SJCRH30 (cell line): ENCODE measurements around the gene PIGN. TPM values are rescaled to one million over a fixed set of nuclear protein-coding genes. Genes with fewer than 3 reads are reported as not detected.
A peak's percentile ranks its signal among the peaks of the same experiment; 100 is the strongest.

ENCODE experiments used
- DNase-seq, 2 experiments: peaks; one replicate each; pipeline ENCODE4 v3.0.0-alpha.2; 2015 to 2020
- H3K27ac ChIP-seq: fragments of 250-450 bp; sonication (Bioruptor Pico); 2 replicates; pipeline ENCODE4 v1.5.1; 2020; ENCODE audit warnings: mild to moderate bottlenecking, moderate library complexity
- H3K27me3 ChIP-seq: fragments of 250-450 bp; sonication (Bioruptor Pico); 2 replicates; pipeline ENCODE4 v1.5.1; 2020; ENCODE audit warnings: mild to moderate bottlenecking, moderate library complexity
- H3K36me3 ChIP-seq: fragments of 250-450 bp; sonication (Bioruptor Pico); 2 replicates; pipeline ENCODE4 v1.5.1; 2020; ENCODE audit warnings: mild to moderate bottlenecking, moderate library complexity
- H3K4me1 ChIP-seq: fragments of 250-450 bp; sonication (Bioruptor Pico); 2 replicates; pipeline ENCODE4 v1.5.1; 2020; ENCODE audit warnings: mild to moderate bottlenecking, moderate library complexity
- H3K4me3 ChIP-seq: fragments of 250-450 bp; sonication (Bioruptor Pico); 2 replicates; pipeline ENCODE4 v1.5.1; 2020; ENCODE audit warnings: mild to moderate bottlenecking, moderate library complexity
- H3K9me3 ChIP-seq: fragments of 250-450 bp; sonication (Bioruptor Pico); replicated peaks from 2 replicates; pipeline ENCODE4 v1.5.1; 2020; ENCODE audit warnings: mild to moderate bottlenecking, moderate library complexity
- total RNA-seq: library from RNA; depleted of rRNA; stranded (reverse); fragments of >200 nt; shearing (Covaris generic); gene quantifications from 2 replicates; pipeline ENCODE4 v1.2.3, GENCODE V29; 2014

PIGN gene
- total RNA-seq, 1 experiment from 2014 or later: 22.1 TPM

- DNase-seq: no peak
- no peaks in the 10 kb centered on the region for H3K36me3 ChIP-seq
- H3K4me1 ChIP-seq: peaks cover 24% of the 10 kb centered on the region
These were observed 153.1 kb downstream of the PIGN start for GRCh38 chr18:62033756-62034155.

GRCh38 chr18:62033207-62033606 is 153.6 kb downstream of the PIGN start:
- Histone ChIP-seq H3K27me3 (no peaks in the 10 kb centered on the region), H3K4me1 (peaks cover 20% of the 10 kb centered on the region)

More at GRCh38 chr18:62033756-62034155, 153.1 kb downstream of the PIGN start:
- Histone ChIP-seq H3K27me3 (no peaks in the 10 kb centered on the region), H3K9me3 (no peaks in the 10 kb centered on the region), H3K27ac (no peak overlapping the region), H3K4me3 (no peak overlapping the region)

GRCh38 chr18:62030091-62030985 is 156.5 kb downstream of the PIGN start:
- no peaks in the 10 kb centered on the region for H3K27me3 ChIP-seq
- H3K4me1 ChIP-seq: peaks cover 17% of the 10 kb centered on the region
- H3K9me3 ChIP-seq: no peaks in the 10 kb centered on the region
- H3K36me3 ChIP-seq: no peaks in the 10 kb centered on the region
- peak; percentile 39 to 61 for DNase-seq
- H3K4me3 ChIP-seq: no peak overlapping the region
- peak overlapping the region; percentile 55 for H3K27ac ChIP-seq

More at GRCh38 chr18:62033207-62033606, 153.6 kb downstream of the PIGN start:
- no peak overlapping the region for H3K27ac ChIP-seq
- H3K4me3 ChIP-seq: no peak overlapping the region
- no peak for DNase-seq
- H3K36me3 ChIP-seq: no peaks in the 10 kb centered on the region
- H3K9me3 ChIP-seq: no peaks in the 10 kb centered on the region

- DNase-seq: no peak
- H3K4me3 ChIP-seq: no peak overlapping the region
- H3K27me3 ChIP-seq: no peaks in the 10 kb centered on the region
- no peaks in the 10 kb centered on the region for H3K9me3 ChIP-seq
- H3K4me1 ChIP-seq: peaks cover 17% of the 10 kb centered on the region
- H3K27ac ChIP-seq: no peak overlapping the region
- H3K36me3 ChIP-seq: no peaks in the 10 kb centered on the region
These were observed 158.1 kb downstream of the PIGN start for GRCh38 chr18:62028715-62029114.

- Histone ChIP-seq H3K4me3 (no peak overlapping the region), H3K4me1 (peaks cover 17% of the 10 kb centered on the region), H3K27ac (no peak overlapping the region), H3K9me3 (no peaks in the 10 kb centered on the region), H3K36me3 (no peaks in the 10 kb centered on the region), H3K27me3 (no peaks in the 10 kb centered on the region)
- DNase-seq: no peak
These were observed 158.8 kb downstream of the PIGN start for GRCh38 chr18:62027914-62028520.

- Histone ChIP-seq H3K27ac (no peak overlapping the region), H3K36me3 (no peaks in the 10 kb centered on the region), H3K9me3 (no peaks in the 10 kb centered on the region), H3K27me3 (no peaks in the 10 kb centered on the region), H3K4me3 (no peak overlapping the region), H3K4me1 (peaks cover 17% of the 10 kb centered on the region)
- no peak for DNase-seq
These were observed 160.3 kb downstream of the PIGN start for GRCh38 chr18:62026586-62026985.

- H3K36me3 ChIP-seq: no peaks in the 10 kb centered on the region
- no peaks in the 10 kb centered on the region for H3K9me3 ChIP-seq
- no peaks in the 10 kb centered on the region for H3K27me3 ChIP-seq
- peaks cover 8% of the 10 kb centered on the region; the same call in 1 of the 2 replicates for H3K4me1 ChIP-seq
- no peak overlapping the region for H3K4me3 ChIP-seq
- no peak overlapping the region for H3K27ac ChIP-seq
- no peak for DNase-seq
These were observed 161.9 kb downstream of the PIGN start for GRCh38 chr18:62024983-62025382.

- no peaks in the 10 kb centered on the region for H3K27me3 ChIP-seq
- H3K9me3 ChIP-seq: no peaks in the 10 kb centered on the region
- no peak for DNase-seq
- H3K36me3 ChIP-seq: no peaks in the 10 kb centered on the region
- no peak overlapping the region for H3K27ac ChIP-seq
- H3K4me3 ChIP-seq: no peak overlapping the region
- H3K4me1 ChIP-seq: peaks cover 7% of the 10 kb centered on the region
These were observed 163.3 kb downstream of the PIGN start for GRCh38 chr18:62023536-62023935.

GRCh38 chr18:62018759-62019041 is 168.2 kb downstream of the PIGN start:
- no peak for DNase-seq
- H3K27ac ChIP-seq: peak overlapping the region; percentile 90
- peaks cover 22% of the 10 kb centered on the region for H3K4me1 ChIP-seq
- no peak overlapping the region for H3K4me3 ChIP-seq
- H3K36me3 ChIP-seq: peaks cover 5% of the 10 kb centered on the region; the same call in 1 of the 2 replicates
- H3K9me3 ChIP-seq: no peaks in the 10 kb centered on the region; the same call in 1 of the 2 replicates
- H3K27me3 ChIP-seq: no peaks in the 10 kb centered on the region

GRCh38 chr18:62018034-62018758 is 168.7 kb downstream of the PIGN start:
- Histone ChIP-seq H3K9me3 (no peaks in the 10 kb centered on the region; the same call in 1 of the 2 replicates), H3K27me3 (no peaks in the 10 kb centered on the region), H3K27ac (peak overlapping the region; percentile 90), H3K36me3 (peaks cover 5% of the 10 kb centered on the region; the same call in 1 of the 2 replicates), H3K4me1 (peaks cover 22% of the 10 kb centered on the region), H3K4me3 (peak overlapping the region; percentile 42)
- DNase-seq: peak; percentile 87 to 93

- Histone ChIP-seq H3K27ac (peak overlapping the region; percentile 90), H3K27me3 (no peaks in the 10 kb centered on the region), H3K4me1 (peaks cover 22% of the 10 kb centered on the region), H3K36me3 (peaks cover 5% of the 10 kb centered on the region; the same call in 1 of the 2 replicates), H3K4me3 (peak overlapping the region; percentile 42), H3K9me3 (no peaks in the 10 kb centered on the region; the same call in 1 of the 2 replicates)
- DNase-seq: peak in 1 of 2 experiments; percentile 22
These were observed 169.2 kb downstream of the PIGN start for GRCh38 chr18:62017618-62018017.

GRCh38 chr18:62011416-62011815 is 175.4 kb downstream of the PIGN start:
- H3K4me1 ChIP-seq: peaks cover 4% of the 10 kb centered on the region
- DNase-seq: no peak
- H3K27me3 ChIP-seq: no peaks in the 10 kb centered on the region
- H3K4me3 ChIP-seq: no peak overlapping the region
- H3K27ac ChIP-seq: no peak overlapping the region
- H3K9me3 ChIP-seq: no peaks in the 10 kb centered on the region; the same call in 1 of the 2 replicates
- H3K36me3 ChIP-seq: peaks cover 8% of the 10 kb centered on the region

GRCh38 chr18:62009521-62009920 is 177.3 kb downstream of the PIGN start:
- no peak overlapping the region for H3K27ac ChIP-seq
- no peaks in the 10 kb centered on the region for H3K27me3 ChIP-seq
- DNase-seq: no peak
- no peaks in the 10 kb centered on the region for H3K4me1 ChIP-seq
- H3K4me3 ChIP-seq: no peak overlapping the region
- H3K36me3 ChIP-seq: peaks cover 4% of the 10 kb centered on the region; the same call in 1 of the 2 replicates
- H3K9me3 ChIP-seq: no peaks in the 10 kb centered on the region

GRCh38 chr18:62001396-62001795 is 185.5 kb downstream of the PIGN start:
- DNase-seq: no peak
- H3K4me3 ChIP-seq: no peak overlapping the region
- H3K27me3 ChIP-seq: no peaks in the 10 kb centered on the region
- H3K9me3 ChIP-seq: peaks cover 13% of the 10 kb centered on the region
- no peaks in the 10 kb centered on the region; the same call in 1 of the 2 replicates for H3K36me3 ChIP-seq
- H3K4me1 ChIP-seq: peaks cover 14% of the 10 kb centered on the region
- H3K27ac ChIP-seq: no peak overlapping the region

- Histone ChIP-seq H3K4me3 (no peak overlapping the region), H3K36me3 (no peaks in the 10 kb centered on the region; the same call in 1 of the 2 replicates), H3K4me1 (peaks cover 21% of the 10 kb centered on the region), H3K27ac (peak overlapping the region; percentile 67), H3K9me3 (peaks cover 13% of the 10 kb centered on the region), H3K27me3 (no peaks in the 10 kb centered on the region)
- peak; percentile 32 to 77 for DNase-seq
These were observed 187.9 kb downstream of the PIGN start for GRCh38 chr18:61998957-61999356.
